Gastrocnemius medialis (tissue), 4 donors: ENCODE data around the gene FEN1. TPM values are rescaled to one million over a fixed set of nuclear protein-coding genes. Genes with fewer than 3 reads are reported as not detected.

Experiments used
- ATAC-seq, 2 donors: fragments of 150-250 bp; one replicate each; pipeline ENCODE4 v1.9.1; 2016
- DNase-seq, 2 donors: peaks; one replicate each; pipeline ENCODE4 v3.0.0-alpha.2; 2019
- H3K27ac ChIP-seq, 4 donors: fragments of 200-600 bp; sonication (generic); 1 replicate in 1 of 4; 2 replicates in 3 of 4; pipeline ENCODE4 v1.5.1; 2016 to 2018; ENCODE audit warnings: mild to moderate bottlenecking in 2 of 4, moderate library complexity in 1 of 4
- H3K27me3 ChIP-seq, 3 donors: fragments of 200-600 bp; sonication (generic) in 2 of 3; 1 replicate in 1 of 3; 2 replicates in 2 of 3; pipeline versions ENCODE4 v1.5.1 to v1.6.0; 2016 to 2019; ENCODE audit warnings: mild to moderate bottlenecking in 1 of 3, moderate library complexity in 1 of 3
- H3K36me3 ChIP-seq, 2 donors: fragments of 200-600 bp; sonication (generic) in 1 of 2; one replicate each; pipeline ENCODE4 v1.5.1; 2017 to 2018
- H3K4me1 ChIP-seq, 2 donors: fragments of 200-600 bp; sonication (generic) in 1 of 2; one replicate each; pipeline ENCODE4 v1.5.1; 2016 to 2017; ENCODE audit warnings: mild to moderate bottlenecking in 2 of 2
- H3K4me3 ChIP-seq, 4 donors: fragments of 200-600 bp; sonication (generic) in 3 of 4; 1 replicate in 1 of 4; 2 replicates in 3 of 4; pipeline ENCODE4 v1.5.1; 2016 to 2019; ENCODE audit warnings: mild to moderate bottlenecking in 2 of 4
- H3K9me3 ChIP-seq, 3 donors: fragments of 200-600 bp; sonication (generic) in 2 of 3; 1 replicate in 1 of 3; 2 replicates in 2 of 3; pipeline ENCODE4 v1.5.1; 2016 to 2019
- CTCF ChIP-seq, 5 experiments: fragments of 450-650 bp in 3 of 5; fragments of 200-600 bp in 2 of 5; sonication (generic) in 2 of 5; IDR thresholded peaks in 4 of 5; conservative IDR thresholded peaks in 1 of 5; 1 replicate in 4 of 5; 2 replicates in 1 of 5; pipeline ENCODE4 v1.5.1; 2016 to 2019; ENCODE audit warnings: antibody characterized with exemption in 5 of 5, mild to moderate bottlenecking in 3 of 5, moderate library complexity in 3 of 5
- POLR2A ChIP-seq, 2 donors: fragments of 450-650 bp; IDR thresholded peaks; one replicate each; pipeline ENCODE4 v1.6.1; 2017; ENCODE audit warnings: antibody characterized with exemption in 2 of 2, mild to moderate bottlenecking in 2 of 2, moderate library complexity in 2 of 2
- in situ Hi-C, 4 donors: fragments of 200-750 bp; cut with MboI; loops; one replicate each; pipeline versions ENCODE4 v1.15.0 to v1.8.0; 2017; ENCODE audit warnings: low sequenced_read_pairs in 4 of 4
- intact Hi-C: fragments of 100-400 bp; cut with DNase I; formaldehyde crosslinking; loops from one replicate; pipeline ENCODE4 v1.15.1; 2023; ENCODE audit warnings: low total_unique reads
- microRNA counts, 2 donors: library from miRNA; unstranded; fragments of <30 nt; microRNA quantifications; one replicate each; lab custom pipeline; 2016
- total RNA-seq, 4 donors: library from RNA; depleted of rRNA; stranded (reverse); fragments of >200 nt; gene quantifications; one replicate each; pipeline versions ENCODE4 v1.1.0 to v1.2.3, GENCODE V29; 2016

FEN1 gene
- total RNA-seq, 4 donors from 2014 or later, result 7.4 to 15.7 (median 9.5) TPM

- ATAC-seq (no peak), DNase-seq (no peak)
- H3K4me1 ChIP-seq, result no peaks in the 10 kb centered on the region
- no peaks in the 10 kb centered on the region for H3K9me3 ChIP-seq
- intact Hi-C loops, result no loop called here
- H3K4me3 ChIP-seq, result no peak overlapping the region
- in situ Hi-C loops, result no loop called here
- H3K27me3 ChIP-seq, result no peaks in the 10 kb centered on the region
- H3K27ac ChIP-seq, result peak overlapping the region; percentile 0 to 52 (median 20)
- H3K36me3 ChIP-seq, result no peaks in the 10 kb centered on the region
- TF ChIP-seq CTCF (IDR thresholded peaks at IDR 0.05 in 4 of 5, conservative IDR thresholded peaks at IDR 0.05 in 1 of 5) (no peak), POLR2A (IDR thresholded peaks at IDR 0.05) (no peak)
Measured at GRCh38 chr11:61844909-61845565, 52.3 kb downstream of the FEN1 start.

GRCh38 chr11:61846362-61847020 is 53.8 kb downstream of the FEN1 start:
- intact Hi-C loops, result no loop called here
- TF ChIP-seq POLR2A (IDR thresholded peaks at IDR 0.05), result no peak
- TF ChIP-seq CTCF (IDR thresholded peaks at IDR 0.05 in 4 of 5, conservative IDR thresholded peaks at IDR 0.05 in 1 of 5), result no peak
- H3K9me3 ChIP-seq, result no peaks in the 10 kb centered on the region
- ATAC-seq (peak; percentile 52 to 64), DNase-seq (no peak)
- no peak overlapping the region for H3K4me3 ChIP-seq
- peaks cover 0 to 5% of the 10 kb centered on the region in 2 donors for H3K4me1 ChIP-seq
- in situ Hi-C loops, result no loop called here
- peaks cover 0 to 2% (median 2%) of the 10 kb centered on the region in 3 donors for H3K27me3 ChIP-seq
- no peaks in the 10 kb centered on the region for H3K36me3 ChIP-seq
- peak overlapping the region in 2 of 4 donors; percentile 52 for H3K27ac ChIP-seq

MicroRNA genes within 50 kb of the gene (microRNA counts, 767-probe panel; counts per million panel counts)
- microRNA hsa-miR-1908 (lab: Ali Mortazavi, UCI) (356 to 448 counts per million in 2 donors), microRNA hsa-miR-611 (lab: Ali Mortazavi, UCI) (356 to 448 counts per million in 2 donors)

Other genes starting within 250 kb of the FEN1 start
- gene SYT7, start 211.8 kb upstream of the FEN1 start, total RNA-seq, result 1 to 10 TPM in 2 of 4 donors, under 1 TPM in 2; 0.68 to 4.9 (median 1.4) TPM
- 1 to 10 TPM in 3 of 4 donors, under 1 TPM in 1; 0.58 to 5.5 (median 2.9) TPM for gene DAGLA, start 112.5 kb upstream of the FEN1 start, total RNA-seq
- gene MYRF, start 40.3 kb upstream of the FEN1 start, total RNA-seq, result under 1 TPM in 1 of 4 donors, not detected in 3; 0.07 TPM
- gene TMEM258, start 312 bp upstream of the FEN1 start, total RNA-seq, result 10 to 100 TPM; 36.5 to 51.8 (median 47.2) TPM
- gene FADS1, start 24.1 kb downstream of the FEN1 start, total RNA-seq, result 100 to 1,000 TPM in 1 of 4 donors, 10 to 100 TPM in 3; 25.4 to 209 (median 62.5) TPM
- gene FADS2, start 35.4 kb downstream of the FEN1 start, total RNA-seq, result 1 to 10 TPM; 1.5 to 6.4 (median 4.0) TPM
- 100 to 1,000 TPM in 2 of 4 donors, 10 to 100 TPM in 2; 40.7 to 196 (median 89.0) TPM for gene FADS3, start 98.6 kb downstream of the FEN1 start, total RNA-seq
- gene RAB3IL1, start 124.7 kb downstream of the FEN1 start, total RNA-seq, result 1 to 10 TPM; 3.9 to 5.4 (median 4.9) TPM
- 1 to 10 TPM in 1 of 4 donors, under 1 TPM in 2, not detected in 1; 0.93 to 1.7 (median 0.94) TPM for gene BEST1, start 157.4 kb downstream of the FEN1 start, total RNA-seq
- gene FTH1, start 174.7 kb downstream of the FEN1 start, total RNA-seq, result 1,000 to 10,000 TPM; 1,340 to 3,366 (median 1,705) TPM